Endothelial cell (in vitro differentiated cells): ENCODE measurements around the gene ID3. TPM values are rescaled to one million over a fixed set of nuclear protein-coding genes. Genes with fewer than 3 reads are reported as not detected.

Experiments used
- DNase-seq: peaks from one replicate; pipeline ENCODE4 v3.0.0; 2021; ENCODE audit warnings: low spot score
- H3K27ac Mint-ChIP-seq: one replicate; pipeline ENCODE4 v1.8.0; 2021; ENCODE audit warnings: mixed read lengths, inconsistent platforms; ENCODE audit not compliant: unreplicated experiment
- H3K27me3 Mint-ChIP-seq: one replicate; pipeline ENCODE4 v1.8.0; 2021; ENCODE audit warnings: mild to moderate bottlenecking, moderate library complexity, mixed read lengths, inconsistent platforms; ENCODE audit not compliant: unreplicated experiment
- H3K36me3 Mint-ChIP-seq: one replicate; pipeline ENCODE4 v1.8.0; 2021; ENCODE audit warnings: mild to moderate bottlenecking, low read depth, mixed read lengths, inconsistent platforms; ENCODE audit not compliant: unreplicated experiment
- H3K4me1 Mint-ChIP-seq: one replicate; pipeline ENCODE4 v1.8.0; 2021; ENCODE audit warnings: mild to moderate bottlenecking, mixed read lengths, inconsistent platforms; ENCODE audit not compliant: unreplicated experiment
- H3K4me3 Mint-ChIP-seq: one replicate; pipeline ENCODE4 v1.8.0; 2021; ENCODE audit warnings: mild to moderate bottlenecking, mixed read lengths, inconsistent platforms; ENCODE audit not compliant: unreplicated experiment
- H3K9me3 Mint-ChIP-seq: one replicate; pipeline ENCODE4 v1.8.0; 2021; ENCODE audit warnings: mixed read lengths, inconsistent platforms; ENCODE audit not compliant: unreplicated experiment
- CTCF ChIP-seq: fragments of 200-600 bp; sonication (generic); IDR thresholded peaks from one replicate; pipeline ENCODE4 v1.5.0; 2021; ENCODE audit warnings: antibody characterized with exemption; ENCODE audit not compliant: unreplicated experiment
- total RNA-seq: library from RNA; stranded (reverse); fragmentation: NEBNext Ultra II Directional; extraction: Animal tissue kit (Norgen Biotek cat#: 25700); gene quantifications from one replicate; pipeline ENCODE4 v1.2.1, GENCODE V29; 2021; ENCODE audit not compliant: unreplicated experiment

The ID3 gene
- total RNA-seq, 1 donor from 2014 or later = 240 TPM

GRCh38 chr1:23555270-23555985 lies 3.9 kb downstream of the ID3 start:
- DNase-seq = no peak
- TF ChIP-seq CTCF = no peak
- Mint-ChIP-seq H3K36me3 (peaks cover 9% of the 10 kb centered on the region), H3K27ac (peak overlapping the region; percentile 88), H3K4me3 (peak overlapping the region; percentile 89), H3K4me1 (peaks cover 48% of the 10 kb centered on the region), H3K27me3 (peaks cover 7% of the 10 kb centered on the region), H3K9me3 (no peaks in the 10 kb centered on the region)

- H3K9me3 Mint-ChIP-seq = no peaks in the 10 kb centered on the region
- peak; percentile 93 for DNase-seq
- H3K4me3 Mint-ChIP-seq = peak overlapping the region; percentile 89
- H3K36me3 Mint-ChIP-seq = peaks cover 9% of the 10 kb centered on the region
- TF ChIP-seq CTCF = no peak
- H3K4me1 Mint-ChIP-seq = peaks cover 41% of the 10 kb centered on the region
- H3K27ac Mint-ChIP-seq = peak overlapping the region; percentile 89
- peaks cover 4% of the 10 kb centered on the region for H3K27me3 Mint-ChIP-seq
These were observed 4.6 kb downstream of the ID3 start for GRCh38 chr1:23554481-23555269.

GRCh38 chr1:23554127-23554480 lies 5.2 kb downstream of the ID3 start:
- Mint-ChIP-seq H3K9me3 (no peaks in the 10 kb centered on the region), H3K4me3 (peak overlapping the region; percentile 42), H3K4me1 (peaks cover 39% of the 10 kb centered on the region), H3K36me3 (peaks cover 9% of the 10 kb centered on the region), H3K27me3 (peaks cover 4% of the 10 kb centered on the region), H3K27ac (peak overlapping the region; percentile 89)
- DNase-seq = no peak
- TF ChIP-seq CTCF = no peak

- Mint-ChIP-seq H3K9me3 (no peaks in the 10 kb centered on the region), H3K36me3 (peaks cover 9% of the 10 kb centered on the region), H3K27me3 (peaks cover 4% of the 10 kb centered on the region), H3K27ac (peak overlapping the region; percentile 89), H3K4me1 (peaks cover 39% of the 10 kb centered on the region), H3K4me3 (peak overlapping the region; percentile 42)
- no peak for DNase-seq
- TF ChIP-seq CTCF = no peak
These were observed 5.8 kb downstream of the ID3 start for GRCh38 chr1:23553231-23554126.
